Uterus (tissue), 2 donors: ENCODE data around the gene TOMM7.

Experiments
- POLR2A ChIP-seq, 2 donors: fragments of 450-650 bp; IDR thresholded peaks; one replicate each; pipeline ENCODE4 v1.6.1; 2016; ENCODE audit warnings: antibody characterized with exemption in 2 of 2, mild to moderate bottlenecking in 1 of 2, moderate library complexity in 1 of 2
- TF ChIP-seq, protein P1 (sequence below), 4 experiments: fragments of 200-600 bp in 2 of 4; fragments of 450-650 bp in 2 of 4; sonication (generic) in 2 of 4; IDR thresholded peaks; one replicate each; pipeline ENCODE4 v1.5.1; 2016 to 2019; ENCODE audit warnings: antibody characterized with exemption in 4 of 4, mild to moderate bottlenecking in 2 of 4, moderate library complexity in 1 of 4

GRCh38 chr7:22864301-22864700 is 41.7 kb upstream of the TOMM7 start:
- TF ChIP-seq, protein P1, sequence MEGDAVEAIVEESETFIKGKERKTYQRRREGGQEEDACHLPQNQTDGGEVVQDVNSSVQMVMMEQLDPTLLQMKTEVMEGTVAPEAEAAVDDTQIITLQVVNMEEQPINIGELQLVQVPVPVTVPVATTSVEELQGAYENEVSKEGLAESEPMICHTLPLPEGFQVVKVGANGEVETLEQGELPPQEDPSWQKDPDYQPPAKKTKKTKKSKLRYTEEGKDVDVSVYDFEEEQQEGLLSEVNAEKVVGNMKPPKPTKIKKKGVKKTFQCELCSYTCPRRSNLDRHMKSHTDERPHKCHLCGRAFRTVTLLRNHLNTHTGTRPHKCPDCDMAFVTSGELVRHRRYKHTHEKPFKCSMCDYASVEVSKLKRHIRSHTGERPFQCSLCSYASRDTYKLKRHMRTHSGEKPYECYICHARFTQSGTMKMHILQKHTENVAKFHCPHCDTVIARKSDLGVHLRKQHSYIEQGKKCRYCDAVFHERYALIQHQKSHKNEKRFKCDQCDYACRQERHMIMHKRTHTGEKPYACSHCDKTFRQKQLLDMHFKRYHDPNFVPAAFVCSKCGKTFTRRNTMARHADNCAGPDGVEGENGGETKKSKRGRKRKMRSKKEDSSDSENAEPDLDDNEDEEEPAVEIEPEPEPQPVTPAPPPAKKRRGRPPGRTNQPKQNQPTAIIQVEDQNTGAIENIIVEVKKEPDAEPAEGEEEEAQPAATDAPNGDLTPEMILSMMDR (IDR thresholded peaks at IDR 0.05) = no peak
- TF ChIP-seq POLR2A (IDR thresholded peaks at IDR 0.05) = no peak
